ACC112 (cell line): Measurements from ENCODE around the gene DLG1.
"Not testable (repeated sequence)": the region's sequence is repeated elsewhere in the genome, so short reads cannot be mapped to it uniquely, and the experiment has no call there.

Experiments
- H2AFZ ChIP-seq: fragments of 200-600 bp; sonication (generic); one replicate; pipeline ENCODE4 v1.6.0; 2017; ENCODE audit warnings: antibody characterized with exemption, low read length; ENCODE audit not compliant: unreplicated experiment
- H3K27ac ChIP-seq: fragments of 200-600 bp; sonication (generic); 2 replicates; pipeline ENCODE4 v1.5.1; 2014; ENCODE audit warnings: low read depth, mild to moderate bottlenecking, antibody characterized with exemption, low read length, moderate library complexity
- H3K27me3 ChIP-seq: fragments of 200-600 bp; sonication (generic); 2 replicates; pipeline ENCODE4 v1.6.1; 2014; ENCODE audit warnings: mild to moderate bottlenecking, antibody characterized with exemption, low read length, moderate library complexity, mixed read lengths; ENCODE audit not compliant: insufficient read depth
- H3K36me3 ChIP-seq: fragments of 200-600 bp; sonication (generic); 2 replicates; pipeline ENCODE4 v1.6.1; 2016; ENCODE audit warnings: mild to moderate bottlenecking, antibody characterized with exemption, low read length, moderate library complexity, mixed read lengths; ENCODE audit not compliant: insufficient read depth
- H3K4me1 ChIP-seq: fragments of 200-600 bp; sonication (generic); one replicate; pipeline ENCODE4 v1.6.1; 2016; ENCODE audit warnings: low read length, mixed read lengths; ENCODE audit not compliant: insufficient read depth, unreplicated experiment, control insufficient read depth
- H3K4me3 ChIP-seq: fragments of 200-600 bp; sonication (generic); 2 replicates; pipeline ENCODE4 v1.5.1; 2014; ENCODE audit warnings: mild to moderate bottlenecking, low read depth, low read length
- H3K79me2 ChIP-seq: fragments of 200-600 bp; sonication (generic); one replicate; pipeline ENCODE4 v1.6.0; 2016; ENCODE audit warnings: low read length; ENCODE audit not compliant: control insufficient read depth, unreplicated experiment, insufficient read depth

Gene DLG1

DNA sequence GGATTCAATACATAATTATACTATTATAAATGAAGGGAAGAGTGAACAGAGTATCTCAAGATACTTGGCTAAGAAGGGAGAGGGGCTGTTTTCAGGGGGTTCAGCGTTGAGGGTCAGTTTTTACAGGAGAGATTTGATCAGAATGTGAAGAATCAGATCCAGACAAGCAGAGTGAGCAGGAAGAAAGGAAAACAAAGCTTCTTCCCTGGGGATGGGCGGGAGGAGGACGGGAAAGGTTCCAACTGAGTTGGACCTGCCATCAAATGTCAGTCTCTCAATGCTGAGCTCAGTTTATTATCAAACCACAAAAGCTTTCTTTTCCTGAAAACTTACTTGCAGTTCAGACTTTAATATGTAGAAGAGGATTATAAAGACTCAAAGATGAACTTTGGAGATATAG, 262.8 kb downstream of the DLG1 start:
- Histone ChIP-seq H3K4me1 (peaks cover 15% of the 10 kb centered on the region), H3K27ac (no peak overlapping the region), H3K36me3 (no peaks in the 10 kb centered on the region), H3K4me3 (no peak overlapping the region), H3K27me3 (peaks cover 20% of the 10 kb centered on the region), H2AFZ (no peak overlapping the region), H3K79me2 (no peaks in the 10 kb centered on the region)

DNA sequence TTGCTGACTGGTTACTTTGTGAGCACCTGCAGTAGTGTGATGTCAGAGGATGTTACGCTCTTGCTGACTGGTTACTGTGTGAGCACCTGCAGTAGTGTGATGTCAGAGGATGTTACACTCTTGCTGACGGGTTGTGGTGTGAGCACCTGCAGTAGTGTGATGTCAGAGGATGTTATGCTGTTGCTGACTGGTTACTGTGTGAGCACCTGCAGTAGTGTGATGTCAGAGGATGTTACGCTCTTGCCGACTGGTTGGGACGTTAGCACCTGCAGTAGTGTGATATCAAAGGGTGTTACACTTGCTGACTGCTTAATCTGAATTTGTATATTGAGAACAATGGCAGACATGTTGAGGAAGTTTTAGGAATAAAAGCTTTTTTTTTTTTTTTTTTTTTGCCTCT, 263.6 kb downstream of the DLG1 start:
- not testable (repeated sequence) for H3K36me3 ChIP-seq, H3K79me2 ChIP-seq, H3K4me3 ChIP-seq, H2AFZ ChIP-seq, H3K27ac ChIP-seq
- peaks cover 20% of the 10 kb centered on the region for H3K27me3 ChIP-seq
- H3K4me1 ChIP-seq, result peaks cover 18% of the 10 kb centered on the region

DNA sequence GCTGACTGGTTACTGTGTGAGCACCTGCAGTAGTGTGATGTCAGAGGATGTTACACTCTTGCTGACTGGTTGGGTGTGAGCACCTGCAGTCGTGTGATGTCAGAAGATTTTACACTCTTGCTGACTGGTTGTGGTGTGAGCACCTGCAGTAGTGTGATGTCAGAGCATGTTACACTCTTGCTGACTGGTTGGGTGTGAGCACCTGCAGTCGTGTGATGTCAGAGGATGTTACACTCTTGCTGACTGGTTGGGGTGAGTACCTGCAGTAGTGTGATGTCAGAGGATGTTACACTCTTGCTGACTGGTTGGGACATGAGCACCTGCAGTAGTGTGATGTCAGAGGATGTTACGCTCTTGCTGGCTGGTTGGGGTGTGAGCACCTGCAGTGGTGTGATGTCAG, 264.6 kb downstream of the DLG1 start:
- not testable (repeated sequence) for H2AFZ ChIP-seq, H3K36me3 ChIP-seq, H3K4me3 ChIP-seq, H3K79me2 ChIP-seq, H3K27ac ChIP-seq
- peaks cover 18% of the 10 kb centered on the region for H3K4me1 ChIP-seq
- H3K27me3 ChIP-seq, result peaks cover 25% of the 10 kb centered on the region

- peak overlapping the region; percentile 10 for H2AFZ ChIP-seq
- H3K27ac ChIP-seq, result peak overlapping the region; percentile 90
- H3K27me3 ChIP-seq, result peaks cover 17% of the 10 kb centered on the region
- no peaks in the 10 kb centered on the region for H3K36me3 ChIP-seq
- peak overlapping the region; percentile 5; the same call in 1 of the 2 replicates for H3K4me3 ChIP-seq
- peaks cover 18% of the 10 kb centered on the region for H3K4me1 ChIP-seq
- H3K79me2 ChIP-seq, result no peaks in the 10 kb centered on the region
Measured at GRCh38 chr3:197031315-197032285, 266.8 kb downstream of the DLG1 start.

DNA sequence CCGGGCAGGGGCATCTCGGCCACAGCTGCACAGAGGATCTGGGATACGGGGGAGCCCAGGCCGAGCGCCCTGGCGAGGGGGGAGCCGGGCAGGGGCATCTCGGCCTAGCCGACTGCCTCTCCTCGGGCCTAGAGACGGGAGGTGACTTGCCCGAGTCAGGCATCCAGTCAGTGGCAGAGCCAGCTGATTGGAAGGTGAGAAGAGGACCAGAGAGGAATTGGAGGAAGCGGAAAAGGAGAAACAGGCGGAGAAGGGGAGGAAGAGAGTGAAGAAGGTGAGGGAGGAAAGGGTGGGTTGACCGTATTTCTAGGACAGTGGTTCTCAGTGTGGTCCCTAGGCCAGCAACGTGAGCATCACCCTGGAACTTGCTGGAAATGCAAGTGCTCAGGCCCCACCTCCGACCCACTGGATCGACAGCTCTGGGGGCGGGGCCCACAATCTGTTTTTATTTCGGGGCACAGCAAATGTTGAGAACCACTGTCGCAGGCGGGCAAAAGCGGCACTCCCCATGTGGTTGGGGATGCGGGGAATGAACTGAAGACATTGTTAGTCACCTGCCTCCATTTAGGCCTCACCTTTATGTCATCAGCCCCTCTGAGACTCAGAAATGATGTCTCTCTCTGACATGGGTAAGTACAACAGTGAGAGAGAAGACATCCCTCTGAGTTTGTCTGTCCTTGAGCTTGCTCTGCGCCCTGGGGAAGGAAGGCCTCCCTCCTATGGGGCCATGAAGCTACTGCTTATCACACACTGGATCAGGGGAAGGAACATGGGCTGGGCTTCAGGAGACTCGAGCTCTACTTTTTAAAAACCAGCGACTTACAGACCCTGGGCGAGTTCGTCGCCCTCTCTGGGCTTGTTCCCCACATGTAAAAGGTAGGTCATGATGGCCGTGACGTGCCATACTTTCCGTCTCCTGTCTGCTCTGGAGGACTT, 267.8 kb downstream of the DLG1 start:
- H3K4me3 ChIP-seq, result peak overlapping the region; percentile 5; the same call in 1 of the 2 replicates
- H3K4me1 ChIP-seq, result peaks cover 18% of the 10 kb centered on the region

GRCh38 chr3:197029511-197030167, 268.8 kb downstream of the DLG1 start, which contains the start of gene MELTF:
Gene MELTF, minus strand, starts transcription at chr3:197029817. Its CDS starts 115 bp downstream, at chr3:197029702.
- H3K4me3 ChIP-seq, result peak within 1 kb of the TSS; percentile 84
- H3K27me3 ChIP-seq, result peaks cover 6% of the 10 kb centered on the region; the same call in 1 of the 2 replicates
- no peaks in the 10 kb centered on the region for H3K36me3 ChIP-seq
- H3K79me2 ChIP-seq, result no peaks in the 10 kb centered on the region
- peaks cover 18% of the 10 kb centered on the region for H3K4me1 ChIP-seq
- H2AFZ ChIP-seq, result peak within 1 kb of the TSS; percentile 80
- H3K27ac ChIP-seq, result peak within 1 kb of the TSS; percentile 90

More for the DNA sequence above, 267.8 kb downstream of the DLG1 start:
- peaks cover 9% of the 10 kb centered on the region; the same call in 1 of the 2 replicates for H3K27me3 ChIP-seq
- H2AFZ ChIP-seq, result no peak overlapping the region
- H3K27ac ChIP-seq, result peak overlapping the region; percentile 90
- no peaks in the 10 kb centered on the region for H3K79me2 ChIP-seq
- no peaks in the 10 kb centered on the region for H3K36me3 ChIP-seq

GRCh38 chr3:197028728-197029510, 269.5 kb downstream of the DLG1 start:
- Histone ChIP-seq H3K36me3 (no peaks in the 10 kb centered on the region), H3K4me3 (peak overlapping the region; percentile 84), H2AFZ (peak overlapping the region; percentile 80), H3K27ac (peak overlapping the region; percentile 41; the same call in 1 of the 2 replicates), H3K4me1 (peaks cover 18% of the 10 kb centered on the region), H3K27me3 (peaks cover 5% of the 10 kb centered on the region; the same call in 1 of the 2 replicates), H3K79me2 (no peaks in the 10 kb centered on the region)

DNA sequence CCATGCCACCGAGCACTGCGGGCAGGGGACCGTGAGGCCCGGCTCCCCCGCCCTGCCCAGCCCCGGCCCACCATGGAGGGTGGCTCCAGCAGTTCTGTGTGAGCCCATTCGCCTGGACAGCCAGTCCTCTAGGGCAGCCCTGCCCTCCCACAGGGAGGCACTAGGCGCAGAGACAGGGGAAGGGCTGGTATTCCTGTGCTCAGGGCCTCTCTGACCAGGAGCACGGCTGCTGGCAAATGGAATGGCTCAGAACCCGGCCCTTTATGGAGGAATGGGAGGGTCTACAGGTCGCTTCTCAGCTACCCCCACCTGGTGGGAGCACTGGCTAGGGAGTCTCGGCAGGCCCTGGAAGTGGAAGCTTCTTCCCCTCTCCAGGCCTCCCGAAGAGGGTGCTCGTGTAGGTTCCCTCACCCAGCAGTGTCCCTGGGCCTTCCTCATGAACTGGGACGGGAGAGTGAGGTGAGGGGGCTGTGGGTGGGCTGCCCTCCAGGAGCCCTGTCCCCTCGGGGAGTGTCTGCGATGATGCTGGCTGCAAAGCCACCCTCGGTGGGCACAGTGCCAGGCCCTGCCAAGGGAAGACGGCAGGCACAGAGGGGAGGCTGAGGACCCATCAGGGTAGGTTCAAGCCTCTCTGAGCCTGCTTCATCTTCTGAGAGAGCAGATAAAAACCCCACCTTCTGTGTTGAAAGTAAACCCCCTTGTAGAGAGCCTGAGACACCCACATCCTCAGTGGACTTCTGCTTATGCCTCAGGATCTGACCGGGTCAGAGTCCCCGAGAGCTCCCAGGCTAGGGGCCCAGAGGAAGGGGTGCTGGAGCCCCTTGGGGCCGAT, 270.3 kb downstream of the DLG1 start:
- Histone ChIP-seq H3K79me2 (no peaks in the 10 kb centered on the region), H2AFZ (no peak overlapping the region), H3K4me3 (peak overlapping the region; percentile 84), H3K36me3 (no peaks in the 10 kb centered on the region), H3K27me3 (peaks cover 5% of the 10 kb centered on the region; the same call in 1 of the 2 replicates), H3K4me1 (peaks cover 18% of the 10 kb centered on the region), H3K27ac (no peak overlapping the region)
